Osteocyte (in vitro differentiated cells): ENCODE results near the gene MTOR. TPM values are rescaled to one million over a fixed set of nuclear protein-coding genes. Genes with fewer than 3 reads are reported as not detected.
A peak's percentile ranks its signal among the peaks of the same experiment; 100 is the strongest.

Experiments used
- DNase-seq: peaks from one replicate; pipeline ENCODE4 v3.0.0; 2021; ENCODE audit warnings: mixed read lengths; ENCODE audit not compliant: unreplicated experiment; ENCODE audit errors: extremely low spot score
- H3K27ac Mint-ChIP-seq: one replicate; pipeline ENCODE4 v1.8.0; 2021; ENCODE audit warnings: mild to moderate bottlenecking, mixed read lengths; ENCODE audit not compliant: unreplicated experiment
- H3K27me3 Mint-ChIP-seq: one replicate; pipeline ENCODE4 v1.8.0; 2021; ENCODE audit warnings: mixed read lengths; ENCODE audit not compliant: unreplicated experiment
- H3K36me3 Mint-ChIP-seq: one replicate; pipeline ENCODE4 v1.8.0; 2021; ENCODE audit warnings: mixed read lengths; ENCODE audit not compliant: unreplicated experiment
- H3K4me1 Mint-ChIP-seq: one replicate; pipeline ENCODE4 v1.8.0; 2021; ENCODE audit warnings: mixed read lengths; ENCODE audit not compliant: unreplicated experiment
- H3K4me3 Mint-ChIP-seq: one replicate; pipeline ENCODE4 v1.8.0; 2021; ENCODE audit warnings: mild to moderate bottlenecking, moderate library complexity, mixed read lengths; ENCODE audit not compliant: unreplicated experiment
- H3K9me3 Mint-ChIP-seq: one replicate; pipeline ENCODE4 v1.8.0; 2021; ENCODE audit warnings: mixed read lengths; ENCODE audit not compliant: unreplicated experiment
- CTCF ChIP-seq: fragments of 200-600 bp; sonication (generic); IDR thresholded peaks from 2 replicates; pipeline ENCODE4 v1.5.0; 2021; ENCODE audit warnings: antibody characterized with exemption, mild to moderate bottlenecking, moderate library complexity
- total RNA-seq: library from RNA; stranded (reverse); gene quantifications from 2 replicates; pipeline ENCODE4 v1.2.1, GENCODE V29; 2021

Gene MTOR
- total RNA-seq, 1 donor from 2014 or later, result 42.1 TPM

GRCh38 chr1:11062965-11063401, 199.4 kb downstream of the MTOR start:
- Mint-ChIP-seq H3K36me3 (peaks cover 28% of the 10 kb centered on the region), H3K4me1 (peaks cover 16% of the 10 kb centered on the region), H3K9me3 (no peaks in the 10 kb centered on the region), H3K27ac (no peak overlapping the region), H3K27me3 (no peaks in the 10 kb centered on the region), H3K4me3 (peak overlapping the region; percentile 8)
- DNase-seq, result no peak
- no peak for TF ChIP-seq CTCF

- TF ChIP-seq CTCF, result no peak
- no peak overlapping the region for H3K4me3 Mint-ChIP-seq
- H3K4me1 Mint-ChIP-seq, result peaks cover 16% of the 10 kb centered on the region
- peak overlapping the region; percentile 50 for H3K27ac Mint-ChIP-seq
- no peaks in the 10 kb centered on the region for H3K9me3 Mint-ChIP-seq
- DNase-seq, result no peak
- H3K27me3 Mint-ChIP-seq, result no peaks in the 10 kb centered on the region
- H3K36me3 Mint-ChIP-seq, result peaks cover 24% of the 10 kb centered on the region
Measured at GRCh38 chr1:11061652-11062365, 200.5 kb downstream of the MTOR start.

GRCh38 chr1:11059968-11060830, 202.2 kb downstream of the MTOR start, which contains the start of gene SRM:
Gene SRM, minus strand, starts transcription at chr1:11060018. Its CDS starts 75 bp downstream, at chr1:11059943.
- peaks cover 16% of the 10 kb centered on the region for H3K4me1 Mint-ChIP-seq
- H3K27me3 Mint-ChIP-seq, result no peaks in the 10 kb centered on the region
- peak within 1 kb of the TSS; percentile 90 for H3K27ac Mint-ChIP-seq
- H3K9me3 Mint-ChIP-seq, result no peaks in the 10 kb centered on the region
- H3K4me3 Mint-ChIP-seq, result peak within 1 kb of the TSS; percentile 94
- TF ChIP-seq CTCF, result peak; percentile 64
- peak; percentile 95 for DNase-seq
- H3K36me3 Mint-ChIP-seq, result peaks cover 11% of the 10 kb centered on the region

GRCh38 chr1:11059155-11059967, 203.0 kb downstream of the MTOR start:
- Mint-ChIP-seq H3K9me3 (no peaks in the 10 kb centered on the region), H3K36me3 (peaks cover 9% of the 10 kb centered on the region), H3K27ac (peak overlapping the region; percentile 77), H3K27me3 (no peaks in the 10 kb centered on the region), H3K4me1 (peaks cover 16% of the 10 kb centered on the region), H3K4me3 (peak overlapping the region; percentile 94)
- no peak for DNase-seq
- TF ChIP-seq CTCF, result no peak
